IPS DF 19.7 (cell line): ENCODE measurements around the gene ARHGAP30.

Experiments used
- DNase-seq: peaks from one replicate; pipeline ENCODE4 v3.0.0-alpha.2; 2013; ENCODE audit warnings: low read depth, low spot score

ARHGAP30 gene

DNA sequence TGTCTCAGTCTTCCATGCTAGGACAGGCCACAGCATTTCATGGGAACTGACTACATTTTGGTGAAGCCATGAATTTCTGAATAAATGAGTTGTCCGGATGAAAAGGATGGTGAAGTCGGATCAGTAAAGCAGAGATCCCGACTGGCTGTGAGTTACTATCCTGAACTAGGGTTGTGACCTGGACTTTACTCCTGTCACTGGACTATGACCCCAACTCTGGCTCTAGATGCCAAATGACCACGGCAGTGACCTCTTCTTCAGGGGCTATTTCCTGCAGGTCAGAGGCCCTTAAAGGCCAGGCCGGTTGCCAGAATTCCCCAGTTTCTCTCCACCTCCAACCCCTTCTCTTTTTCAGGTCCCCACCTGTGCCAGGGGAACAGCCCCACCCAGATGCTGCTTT, 21.4 kb upstream of the ARHGAP30 start:
- no peak for DNase-seq

- no peak for DNase-seq
Measured at GRCh38 chr1:161090617-161091016, 20.9 kb upstream of the ARHGAP30 start.

DNA sequence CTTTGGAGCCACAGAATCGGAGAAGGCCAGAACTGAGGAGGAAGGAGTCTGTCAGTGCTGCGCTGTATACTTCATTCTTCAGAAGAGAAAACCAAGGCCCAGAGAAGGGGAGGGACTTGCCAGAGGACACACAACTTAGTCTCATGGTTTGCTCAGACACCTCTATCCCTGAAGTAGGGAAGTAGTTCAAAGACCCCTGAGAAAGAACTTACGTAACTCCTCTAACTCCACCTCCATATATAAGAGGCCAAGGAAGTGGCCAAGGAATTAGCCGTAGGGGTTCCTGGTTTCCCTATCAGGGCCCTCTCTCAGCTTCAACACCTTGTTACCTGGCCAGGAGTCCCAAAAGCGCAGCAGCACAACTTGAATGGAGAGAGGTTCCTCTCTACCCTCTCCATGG, 20.2 kb upstream of the ARHGAP30 start:
- no peak for DNase-seq

DNA sequence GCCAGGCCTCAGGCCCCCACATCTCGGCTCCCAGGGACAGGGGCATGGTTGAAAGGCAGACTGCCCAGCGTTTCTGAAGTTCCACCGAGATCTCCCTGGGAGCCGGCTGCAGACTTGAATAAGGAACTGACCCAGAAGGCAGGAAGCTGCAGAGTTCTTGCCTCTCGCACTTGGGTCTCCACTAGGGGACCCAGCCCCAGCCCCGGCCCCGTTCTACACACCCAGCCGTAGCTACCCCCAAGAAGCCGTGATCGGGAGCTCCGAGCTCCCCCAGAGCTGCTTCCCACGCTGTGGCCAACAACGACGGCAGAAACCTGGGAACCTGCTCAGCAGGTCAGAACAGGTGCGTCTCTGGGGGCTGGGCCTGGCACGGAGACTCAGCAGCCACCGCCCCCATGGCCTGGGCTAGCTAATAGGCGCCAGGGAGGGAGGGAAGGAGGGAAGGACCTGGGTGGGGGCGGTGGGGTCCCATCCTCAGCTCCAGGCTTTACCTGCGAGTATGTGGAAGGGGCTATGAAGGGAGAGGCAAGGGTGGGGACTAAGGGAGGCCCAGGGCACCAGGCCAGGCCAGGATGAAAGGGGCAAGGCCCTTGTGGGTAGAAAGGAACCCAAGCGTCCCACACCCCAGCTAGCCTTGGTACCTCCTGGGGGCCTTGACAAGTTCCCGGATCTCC, 19.7 kb upstream of the ARHGAP30 start, which contains the start of gene NECTIN4:
Gene NECTIN4, minus strand, starts transcription at position 308 of the 674 bp plus-strand sequence. Its CDS starts 262 bp downstream, at position 46.
- no peak for DNase-seq

DNA sequence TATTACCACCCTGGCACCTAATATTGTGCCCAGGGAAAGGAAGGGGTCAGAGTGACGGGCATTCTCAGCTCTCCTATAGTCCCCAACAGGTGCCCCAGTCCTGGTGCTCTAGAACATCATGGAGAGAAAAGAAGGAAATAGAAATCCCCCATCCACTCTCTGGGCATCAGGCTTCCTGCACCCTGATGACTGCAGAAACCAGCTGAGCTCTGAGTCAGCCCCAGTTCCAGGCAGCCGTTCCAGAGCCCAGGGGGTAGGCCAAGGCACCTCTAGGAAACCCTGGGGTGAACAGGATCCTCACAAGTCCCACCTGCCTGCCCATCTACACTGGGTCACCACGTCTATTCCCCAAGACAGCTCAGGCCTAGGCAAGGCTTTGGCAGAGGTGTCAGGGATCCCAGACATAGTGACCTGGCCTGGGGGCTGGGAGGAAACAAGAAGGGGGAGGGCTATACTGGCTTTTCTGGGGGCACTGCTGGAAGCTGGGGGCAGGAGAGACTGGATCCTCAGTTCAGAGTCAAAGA, 19.0 kb upstream of the ARHGAP30 start:
- no peak for DNase-seq

- DNase-seq, result no peak
Measured at GRCh38 chr1:161086457-161086856, 16.8 kb upstream of the ARHGAP30 start.

GRCh38 chr1:161085165-161085564, 15.5 kb upstream of the ARHGAP30 start:
- DNase-seq, result no peak

GRCh38 chr1:161084597-161084988, 14.9 kb upstream of the ARHGAP30 start:
- no peak for DNase-seq

DNA sequence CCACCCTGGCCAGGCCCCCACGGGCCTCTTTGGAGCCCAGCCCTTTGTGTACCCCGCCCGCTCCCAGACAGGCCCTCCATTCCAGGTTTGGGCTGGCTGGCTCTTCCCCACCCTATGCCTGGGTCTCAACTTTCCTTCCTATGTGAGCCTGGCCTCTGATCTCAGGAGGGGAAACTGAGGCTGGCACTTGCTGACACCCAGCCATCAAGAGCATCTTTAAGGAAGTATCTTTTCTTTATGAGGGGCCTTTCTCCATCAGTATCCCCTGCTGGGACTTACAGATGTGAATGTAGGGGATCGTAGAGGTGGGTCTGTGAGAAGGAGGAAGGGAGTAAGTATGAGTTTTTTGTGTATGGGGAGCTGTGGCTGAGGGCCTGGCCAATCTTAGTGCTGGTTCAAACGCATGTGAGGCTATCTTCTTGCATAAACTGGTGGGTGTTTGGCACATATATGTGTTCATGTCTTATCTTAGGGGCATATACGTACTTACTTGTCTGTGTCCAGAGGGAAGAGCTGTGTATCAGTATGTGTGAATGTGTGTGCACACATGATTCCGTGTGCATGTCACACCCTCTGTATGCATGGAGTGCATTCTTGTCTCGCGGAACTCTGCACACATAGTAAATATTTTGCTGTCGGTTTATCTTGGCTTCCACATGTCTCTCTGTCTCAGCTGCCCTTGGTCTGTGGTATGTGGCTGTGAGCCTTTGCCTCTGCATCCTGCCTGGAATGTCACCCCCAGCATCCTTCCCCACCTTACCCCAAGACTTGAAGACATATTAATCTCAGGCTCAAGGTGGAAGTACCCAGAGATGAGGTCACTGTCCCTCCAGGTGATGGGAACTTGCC, 14.3 kb upstream of the ARHGAP30 start:
- DNase-seq, result no peak

DNA sequence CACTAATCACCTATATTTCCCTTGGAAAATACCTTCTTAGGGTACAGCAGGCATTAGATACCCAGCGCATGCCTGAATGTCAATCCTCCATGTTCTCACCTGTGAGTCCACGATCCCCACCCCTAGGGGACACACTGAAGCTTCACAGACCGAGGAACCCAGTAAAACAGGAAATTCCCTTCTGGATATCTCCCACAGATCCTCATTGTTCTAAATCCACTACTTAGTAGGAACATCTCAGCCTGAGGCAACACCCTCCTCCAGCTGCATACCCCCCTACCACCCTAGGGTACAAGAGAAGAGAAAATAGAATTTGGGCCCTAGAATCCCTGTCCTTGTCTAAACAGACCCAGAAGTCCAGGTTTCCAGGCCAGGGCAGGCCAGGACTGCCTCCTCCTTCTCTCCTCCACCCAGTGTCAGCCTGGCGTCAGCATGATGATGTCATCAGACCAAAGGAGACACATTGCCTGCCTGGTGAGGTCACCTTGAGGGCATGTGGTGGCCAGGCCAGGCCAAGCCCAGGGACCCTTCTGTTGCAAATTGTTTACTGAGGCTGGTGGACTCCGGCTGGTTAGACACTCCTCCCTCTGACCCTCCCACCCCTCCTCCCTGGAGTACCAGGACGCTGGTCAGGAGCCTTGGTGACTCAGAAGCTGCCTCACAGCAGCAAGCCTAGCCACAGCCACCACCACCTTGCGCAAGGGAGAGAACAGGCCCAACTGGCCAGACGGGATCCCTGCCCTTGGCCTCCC, 13.5 kb upstream of the ARHGAP30 start:
- DNase-seq, result no peak

DNA sequence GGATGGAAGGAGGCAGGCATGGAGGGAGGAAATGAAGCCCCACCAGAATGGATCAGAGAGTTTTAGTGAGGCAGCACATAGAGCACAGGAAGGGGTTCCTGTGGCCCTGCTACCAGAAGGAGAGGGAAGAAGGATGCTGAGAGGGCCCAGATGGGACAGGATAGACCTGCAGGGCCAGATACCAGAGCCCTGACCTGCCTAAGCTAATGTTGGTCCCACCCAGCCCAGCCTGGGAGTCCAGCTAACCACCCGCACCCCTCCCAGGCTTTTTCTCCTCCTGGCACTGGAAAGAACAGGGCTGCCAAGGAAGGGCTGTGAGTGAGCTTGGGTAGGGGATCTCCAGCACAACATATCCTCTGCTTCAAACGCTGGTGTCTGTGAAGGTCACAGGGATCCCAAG, 12.8 kb upstream of the ARHGAP30 start:
- no peak for DNase-seq

- no peak for DNase-seq
Measured at GRCh38 chr1:161081519-161081918, 11.8 kb upstream of the ARHGAP30 start.

DNA sequence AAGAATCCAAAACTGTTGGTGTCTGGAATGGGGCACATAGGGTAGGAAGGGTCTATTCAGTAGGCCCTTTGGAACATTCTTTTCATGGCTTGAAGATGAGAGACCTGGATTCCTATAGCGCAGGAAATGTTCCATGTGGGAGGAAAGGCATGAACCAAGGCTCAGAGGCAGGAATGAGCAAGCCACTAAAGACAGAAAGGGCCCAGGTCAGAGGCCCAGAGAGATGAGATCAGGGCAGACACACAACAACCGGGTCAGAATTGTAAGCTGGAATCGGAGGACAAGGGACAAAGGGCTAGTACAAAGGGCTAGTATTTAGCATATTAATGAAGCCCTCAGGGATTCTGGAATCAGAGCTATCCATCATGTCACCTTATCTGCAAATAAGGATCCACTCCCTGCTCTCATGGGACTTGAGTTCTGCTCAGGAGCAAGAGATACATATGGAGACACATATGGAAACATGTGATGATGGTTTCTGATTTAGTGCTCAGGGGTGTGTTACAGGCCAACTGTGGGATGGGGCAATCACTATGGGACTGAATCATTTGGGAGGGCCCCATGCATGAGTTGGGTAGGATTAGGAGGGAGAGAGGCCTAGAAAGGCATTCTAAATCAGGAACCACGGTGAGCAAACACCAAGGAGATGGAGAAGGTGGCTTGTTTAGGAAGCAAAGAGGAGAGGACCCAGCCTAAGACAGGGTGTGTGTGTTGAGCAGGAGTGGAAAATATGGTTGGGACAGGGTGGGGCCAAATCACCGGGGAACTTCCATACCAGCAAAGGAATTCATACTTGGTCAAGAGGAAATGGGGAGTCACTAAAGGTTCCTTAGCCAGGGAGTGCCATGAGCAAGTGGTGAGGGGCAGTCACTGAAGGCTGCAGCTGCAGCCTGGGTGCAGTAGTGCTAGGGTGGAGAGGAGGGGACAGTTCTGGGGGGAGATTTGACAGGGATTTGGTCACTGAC, 11.0 kb upstream of the ARHGAP30 start:
- no peak for DNase-seq

GRCh38 chr1:161079436-161080110, 9.9 kb upstream of the ARHGAP30 start:
- DNase-seq, result no peak

- no peak for DNase-seq
Measured at GRCh38 chr1:161077426-161077825, 7.7 kb upstream of the ARHGAP30 start.

GRCh38 chr1:161076410-161076809, 6.7 kb upstream of the ARHGAP30 start:
- DNase-seq, result no peak

- DNase-seq, result no peak
Measured at GRCh38 chr1:161074676-161075368, 5.1 kb upstream of the ARHGAP30 start.

- no peak for DNase-seq
Measured at GRCh38 chr1:161073474-161074121, 3.9 kb upstream of the ARHGAP30 start.
